GM21526 (cell line): Measurements from ENCODE around the gene MAPK11.

ENCODE experiments used
- ATAC-seq: cut with Tn5 transposase; IDR thresholded peaks from one replicate; pipeline ENCODE4 v1.9.1; 2021; ENCODE audit warnings: moderate library complexity; ENCODE audit not compliant: unreplicated experiment, low FRiP score

MAPK11 gene

DNA sequence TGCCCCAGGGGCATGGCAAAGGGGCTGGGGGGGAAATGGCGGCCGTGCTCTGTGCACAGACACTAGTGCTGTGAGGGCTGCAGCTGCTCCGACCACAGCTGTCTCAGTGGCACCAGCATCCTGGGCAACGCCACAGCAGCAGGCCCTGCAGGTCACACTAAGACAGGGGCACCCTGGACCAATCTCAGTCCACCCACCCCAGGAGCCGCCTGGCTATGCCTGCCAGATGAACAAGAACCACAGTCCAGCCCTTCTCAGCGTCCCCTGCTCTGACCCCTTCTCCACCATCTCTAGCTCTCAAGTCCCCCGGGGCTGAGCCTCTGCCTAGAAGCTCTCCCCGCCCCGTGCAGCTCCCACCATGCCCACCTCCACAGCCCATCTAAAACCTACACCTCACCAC lies 41.8 kb downstream of the MAPK11 start:
- ATAC-seq: no peak

DNA sequence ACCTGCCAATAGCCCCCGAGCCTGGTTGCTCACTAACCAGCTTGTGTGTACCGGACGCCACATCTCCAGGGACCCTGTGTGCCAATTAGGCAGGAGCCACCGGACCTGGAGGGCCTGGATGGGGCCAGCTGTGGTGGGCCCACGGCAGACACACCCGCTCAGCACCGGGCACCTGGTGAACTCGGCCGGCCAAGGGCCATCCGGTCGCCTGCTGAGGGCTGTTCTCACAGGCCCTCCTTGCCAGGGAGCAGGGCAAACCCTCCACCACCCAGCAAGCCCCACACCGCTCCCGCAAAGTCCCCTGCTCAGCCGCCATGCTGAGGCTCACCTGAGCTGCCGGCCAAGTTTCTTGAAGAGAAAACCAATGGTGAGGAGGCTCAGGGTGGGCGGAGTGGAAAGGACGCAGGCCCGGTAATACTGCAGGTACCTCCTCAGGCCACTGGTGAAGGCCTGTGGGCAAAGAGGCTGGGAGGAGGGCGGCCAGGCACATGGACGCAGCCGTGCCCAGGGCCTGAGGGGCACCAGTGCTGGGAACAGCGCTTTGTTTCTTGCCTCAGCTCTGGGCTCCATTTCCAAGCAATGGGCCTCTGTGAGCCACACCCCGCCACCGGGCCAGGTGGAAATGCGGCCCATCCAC lies 42.5 kb downstream of the MAPK11 start:
- no peak for ATAC-seq

DNA sequence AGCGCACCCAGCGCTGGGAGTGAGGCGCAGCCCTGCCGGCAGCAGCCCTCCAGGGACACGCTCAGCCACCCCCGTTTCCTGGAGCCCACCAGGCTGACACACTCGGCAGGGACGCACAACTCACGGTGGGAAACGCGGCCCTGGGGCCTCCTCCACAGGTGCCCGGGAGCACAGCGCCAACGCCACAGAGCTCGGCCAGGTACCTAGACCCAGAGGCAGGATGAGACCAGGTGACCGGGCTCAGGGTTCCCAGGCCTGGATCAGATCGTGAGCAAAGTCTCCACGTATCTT lies 43.4 kb downstream of the MAPK11 start:
- no peak for ATAC-seq

DNA sequence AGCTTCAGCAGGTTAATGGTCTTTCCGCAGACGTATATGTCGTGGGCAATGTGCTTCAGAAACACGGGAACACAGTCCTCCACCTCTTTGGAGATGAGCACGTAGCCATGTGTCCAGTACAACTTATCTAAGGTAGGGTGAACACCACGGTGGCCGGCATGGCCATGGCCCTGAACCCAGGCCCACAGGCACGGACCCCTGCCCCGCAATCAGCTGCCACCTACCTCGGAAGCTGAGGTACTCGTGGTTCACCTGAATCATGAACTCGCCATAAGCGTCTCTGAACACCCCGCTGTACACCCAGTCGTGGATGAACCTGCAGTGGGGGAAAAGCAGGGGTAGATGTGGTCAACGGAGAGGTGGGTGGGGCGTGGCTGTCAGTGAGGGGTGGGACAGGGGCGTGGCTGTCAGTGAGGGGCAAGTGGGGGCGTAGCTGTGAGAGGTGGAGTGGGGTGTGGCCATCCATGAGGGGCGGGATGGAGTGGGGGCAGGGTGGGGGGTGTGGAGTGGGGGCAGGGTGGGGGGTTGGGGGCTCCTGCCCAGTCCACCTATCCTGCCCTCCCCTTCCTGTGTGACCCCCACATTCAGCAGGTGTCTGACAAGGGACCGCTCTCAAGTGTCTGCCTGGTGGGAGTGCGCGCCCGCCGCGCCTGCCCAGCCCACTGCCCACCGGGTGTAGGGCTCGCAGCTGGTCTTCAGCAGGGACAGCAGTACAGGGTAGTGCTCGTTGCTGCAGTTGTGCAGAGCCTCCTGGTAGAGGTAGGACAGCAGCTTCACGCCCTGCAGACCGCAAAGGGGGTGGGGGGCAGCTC lies 43.9 kb downstream of the MAPK11 start:
- ATAC-seq: no peak

DNA sequence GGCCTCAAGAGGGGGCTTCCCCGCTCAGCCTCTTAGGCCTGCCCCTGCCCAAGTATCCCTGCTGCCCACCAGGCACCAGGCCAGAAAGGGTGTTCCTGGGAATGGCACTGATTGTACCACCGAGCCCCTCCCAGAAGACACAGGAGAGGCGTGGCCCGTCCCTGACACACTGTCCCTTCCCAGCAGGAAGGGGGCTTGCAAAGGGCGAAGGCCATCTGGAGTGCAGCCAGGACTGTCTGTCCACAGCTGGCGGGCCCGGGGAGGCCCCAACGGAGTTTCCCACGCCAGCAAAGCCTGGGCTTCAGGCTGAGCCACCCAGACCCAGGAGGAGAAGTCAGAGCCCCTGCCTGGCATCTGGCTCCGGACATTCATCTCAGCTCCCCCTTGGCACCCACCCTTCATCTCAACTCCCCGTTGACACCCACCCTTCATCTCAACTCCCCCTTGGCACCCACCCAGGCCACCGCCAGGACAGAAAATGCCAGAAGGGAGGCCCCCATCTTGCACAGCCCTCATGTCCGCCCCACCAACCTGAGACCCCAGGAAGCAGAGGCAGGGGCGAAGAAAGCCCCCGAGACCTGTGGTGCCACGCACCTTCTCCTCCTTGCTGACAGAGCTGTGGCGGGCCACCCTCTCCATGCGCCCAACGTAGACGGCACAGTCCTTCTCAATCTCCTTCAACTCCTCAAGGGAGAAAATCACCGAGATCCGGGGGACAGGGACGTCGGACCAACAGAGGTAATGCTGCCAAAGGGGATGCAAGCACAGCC lies 44.8 kb downstream of the MAPK11 start:
- ATAC-seq: no peak

DNA sequence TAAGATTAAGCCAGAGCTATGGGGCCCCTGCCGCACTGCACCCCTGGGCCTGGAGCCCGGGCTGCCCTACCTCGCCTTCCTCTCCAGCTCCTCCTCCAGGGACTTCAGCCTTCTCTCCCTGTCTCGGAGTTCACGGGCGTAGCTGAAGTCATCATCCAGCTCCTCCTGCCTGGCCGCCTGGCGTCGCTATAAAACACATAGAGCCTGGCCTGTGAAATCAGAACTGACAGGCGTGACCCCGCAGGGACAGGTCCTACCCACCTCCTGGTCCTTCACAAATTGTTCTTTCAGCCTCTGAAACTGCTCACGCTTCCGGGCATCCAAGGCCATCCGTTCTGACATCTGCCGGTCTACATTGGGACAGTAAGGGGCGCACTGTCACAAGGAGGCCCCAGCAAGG lies 46.1 kb downstream of the MAPK11 start:
- no peak for ATAC-seq

DNA sequence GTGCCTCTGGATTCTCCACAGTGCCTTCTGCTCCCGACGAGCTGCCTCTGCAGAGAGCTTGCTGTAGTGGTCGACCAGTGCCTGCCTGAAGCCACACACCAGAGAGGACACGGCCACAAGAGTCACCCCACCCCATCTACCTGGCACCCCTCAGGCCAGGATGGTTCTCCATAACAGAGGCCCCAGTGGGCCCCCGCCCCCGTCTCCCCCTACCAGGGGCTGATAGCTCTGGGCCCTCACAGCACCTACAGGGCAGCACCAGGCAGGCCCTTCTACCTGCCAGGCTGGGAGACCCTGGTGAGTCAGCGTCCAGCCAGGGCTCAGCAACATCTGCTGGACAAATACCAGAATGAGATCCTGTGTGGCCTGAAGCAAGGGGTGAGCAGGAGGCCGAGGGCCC lies 47.7 kb downstream of the MAPK11 start:
- no peak for ATAC-seq

DNA sequence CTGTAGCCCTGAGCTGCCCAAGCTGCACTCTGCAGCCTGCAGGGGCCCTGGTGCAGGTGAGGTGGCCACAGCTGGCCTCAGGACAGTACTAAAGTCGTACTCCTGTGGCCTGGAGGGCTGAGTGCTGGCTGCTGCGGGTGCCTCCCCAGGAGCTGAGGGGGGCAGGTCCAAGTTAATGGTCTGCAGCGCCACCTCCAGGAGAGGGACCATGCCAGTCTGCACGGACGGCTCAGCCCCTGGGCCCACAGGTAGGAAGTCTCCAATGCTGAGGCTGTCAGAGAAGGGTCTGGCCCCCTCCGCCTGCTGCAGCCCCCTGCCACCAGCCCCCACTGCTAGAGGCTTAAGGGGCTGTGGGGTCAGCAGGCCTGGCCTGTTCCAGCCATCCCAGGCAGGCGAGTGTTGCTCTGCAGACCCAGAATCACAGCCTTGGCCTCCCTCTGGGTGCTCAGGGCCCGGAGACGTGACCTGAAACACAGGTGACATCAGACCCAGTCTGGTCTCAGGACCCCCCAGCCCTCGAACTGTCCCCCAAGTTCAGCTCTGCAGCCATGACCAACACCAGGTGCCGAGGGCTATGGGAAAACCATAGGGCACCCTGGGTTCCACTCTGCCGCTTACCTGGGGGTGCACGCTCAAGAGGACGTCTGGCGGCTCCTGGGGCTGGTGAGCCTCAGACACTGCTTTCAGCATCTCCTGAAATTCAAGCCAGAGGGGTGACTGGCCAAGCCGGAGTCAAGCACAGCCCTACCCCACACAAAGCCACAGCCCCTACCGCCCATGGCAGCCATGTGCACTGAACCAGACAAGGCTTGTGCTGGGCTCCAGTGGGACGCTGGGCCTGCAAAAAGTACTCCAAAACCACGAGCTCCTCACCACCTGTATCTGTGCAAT lies 48.5 kb downstream of the MAPK11 start:
- ATAC-seq: no peak

DNA sequence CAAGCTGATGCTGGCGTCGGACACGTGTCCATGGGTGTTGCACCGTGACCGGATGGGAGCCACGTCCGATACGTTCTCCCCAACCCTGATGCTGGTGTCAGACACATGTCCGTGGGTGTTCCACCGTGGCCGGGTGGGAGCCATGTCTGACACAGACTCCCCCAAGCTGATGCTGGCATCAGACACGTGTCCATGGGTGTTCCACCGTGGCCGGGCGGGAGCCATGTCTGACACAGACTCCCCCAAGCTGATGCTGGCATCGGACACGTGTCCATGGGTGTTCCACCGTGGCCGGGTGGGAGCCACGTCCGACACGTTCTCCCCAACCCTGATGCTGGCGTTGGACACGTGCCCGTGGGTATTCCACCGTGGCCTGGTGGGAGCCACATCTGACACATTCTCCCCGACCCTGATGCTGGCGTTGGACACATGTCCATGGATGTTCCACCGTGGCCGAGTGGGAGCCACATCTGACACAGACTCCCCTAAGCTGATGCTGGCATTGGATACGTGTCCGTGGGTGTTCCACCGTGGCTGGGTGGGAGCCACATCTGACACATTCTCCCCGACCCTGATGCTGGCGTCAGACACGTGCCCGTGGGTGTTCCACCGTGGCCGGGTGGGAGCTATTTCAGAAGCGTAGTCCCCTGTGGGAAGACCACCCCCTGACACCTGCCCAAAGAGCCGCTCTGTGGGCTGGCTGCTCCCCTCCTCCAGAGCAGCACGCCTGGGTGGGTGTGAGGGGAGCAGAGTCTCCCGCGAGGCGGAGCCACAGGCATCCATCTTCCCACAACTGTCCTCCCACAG lies 49.4 kb downstream of the MAPK11 start:
- ATAC-seq: no peak

DNA sequence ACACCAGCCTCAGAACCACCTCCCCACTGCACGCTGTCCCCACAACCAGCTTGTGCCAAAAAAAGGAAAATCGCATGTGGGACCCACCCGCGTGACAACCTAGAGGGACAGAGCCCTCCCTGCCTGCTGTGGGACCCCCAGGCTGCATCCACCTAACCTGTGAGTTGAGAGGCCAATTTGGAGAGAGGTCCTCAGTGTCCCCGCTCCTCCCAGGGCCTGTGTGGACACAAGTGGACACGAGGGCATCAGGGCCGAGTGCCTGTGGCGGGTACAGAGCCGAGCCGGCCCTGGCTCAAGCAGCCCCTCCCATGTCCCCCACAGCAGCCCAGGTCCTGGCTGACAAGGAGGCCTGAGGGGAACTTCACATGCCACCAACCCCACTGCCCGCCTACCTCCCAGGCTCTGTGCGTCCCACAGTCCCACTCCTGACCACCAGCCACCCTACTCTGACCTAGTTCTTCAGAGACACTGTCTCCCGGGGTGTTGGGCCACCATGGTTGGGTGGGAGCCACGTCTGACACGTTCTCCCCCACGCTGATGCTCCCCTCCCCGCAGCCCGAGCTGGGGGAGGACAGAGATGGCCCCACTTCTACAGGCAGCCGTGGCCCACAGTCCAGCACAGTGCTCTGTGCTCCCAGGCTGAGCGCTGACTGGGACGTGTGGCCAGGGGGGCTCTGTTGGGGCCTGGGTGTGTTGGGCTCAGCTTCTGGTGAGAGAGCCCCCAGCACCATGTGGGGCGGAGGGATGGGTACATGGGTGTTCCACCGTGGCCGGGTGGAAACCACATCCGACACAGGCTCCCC lies 50.2 kb downstream of the MAPK11 start:
- ATAC-seq: no peak

DNA sequence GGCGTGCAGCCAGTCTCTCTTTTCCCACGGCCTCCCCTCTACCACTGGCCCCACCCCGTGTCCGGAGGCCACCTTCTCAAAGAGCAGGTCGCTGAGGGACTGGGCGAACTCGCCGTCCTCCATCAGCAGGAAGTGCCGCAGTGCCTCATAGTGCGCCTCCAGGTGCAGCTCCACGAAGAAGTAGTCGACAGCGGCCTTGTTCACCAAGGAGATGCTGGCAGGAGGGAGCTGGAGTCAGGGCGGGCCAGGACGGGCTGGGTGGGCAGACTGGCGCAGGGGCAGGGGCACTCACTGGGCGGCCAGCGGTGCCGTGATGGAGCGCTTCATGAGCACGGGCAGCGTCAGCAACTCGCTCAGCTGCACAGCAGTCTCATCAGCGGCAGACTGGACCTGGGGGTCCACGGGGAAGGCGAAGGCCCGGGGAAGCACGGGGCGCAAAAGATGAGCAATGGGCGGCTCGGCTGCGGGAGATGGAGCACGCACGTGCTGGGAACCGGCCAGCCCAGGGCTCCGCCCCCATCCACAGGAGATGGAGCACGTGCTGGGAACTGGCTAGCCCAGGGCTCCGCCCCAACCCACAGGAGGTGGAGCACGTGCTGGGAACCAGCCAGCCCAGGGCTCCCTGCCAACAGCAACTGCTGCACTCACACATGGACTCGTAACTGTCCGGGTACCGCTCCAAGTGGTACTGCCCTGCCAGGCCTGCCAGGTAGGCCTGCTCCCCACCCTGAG lies 51.0 kb downstream of the MAPK11 start:
- no peak for ATAC-seq

DNA sequence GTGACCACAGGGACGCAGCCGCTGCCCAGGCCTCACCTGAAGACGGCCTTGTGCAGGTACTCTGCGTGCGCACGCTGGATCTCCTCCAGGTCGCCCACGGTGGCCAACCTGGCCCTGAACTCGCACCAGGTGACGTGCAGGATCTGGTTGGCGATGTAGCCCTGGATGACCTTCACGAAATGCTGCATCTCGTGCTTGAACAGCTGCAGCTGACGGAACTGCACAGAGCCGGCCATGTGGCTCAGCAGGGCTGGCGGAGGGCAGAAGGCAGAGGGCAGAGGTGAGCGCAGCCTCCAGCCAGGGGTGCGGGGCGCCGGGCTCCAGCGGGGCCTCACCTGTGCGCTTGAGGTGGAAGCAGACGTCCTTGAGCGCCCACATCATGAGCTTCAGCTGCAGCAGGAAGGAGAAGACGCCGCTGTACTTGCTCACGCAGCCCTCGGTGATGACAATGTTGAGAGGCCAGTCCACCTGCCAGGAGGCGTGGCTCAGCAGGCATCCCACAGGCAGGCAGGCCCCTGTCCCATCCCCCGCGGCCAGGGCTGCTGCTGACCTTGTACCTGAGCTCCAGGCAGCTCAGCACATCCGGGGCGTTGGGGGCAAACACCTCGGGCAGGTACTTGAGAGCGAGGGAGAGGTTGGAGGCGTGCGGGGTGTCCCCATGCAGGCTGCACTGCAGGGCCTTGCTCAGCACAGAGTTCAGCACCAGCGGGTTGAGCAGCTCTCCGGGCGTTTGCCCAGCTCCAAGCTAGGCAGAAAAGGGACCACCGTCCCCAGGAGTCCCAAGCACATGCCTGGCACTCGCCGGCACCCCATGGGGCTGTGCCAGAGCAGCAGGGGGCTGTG lies 51.8 kb downstream of the MAPK11 start:
- ATAC-seq: no peak

DNA sequence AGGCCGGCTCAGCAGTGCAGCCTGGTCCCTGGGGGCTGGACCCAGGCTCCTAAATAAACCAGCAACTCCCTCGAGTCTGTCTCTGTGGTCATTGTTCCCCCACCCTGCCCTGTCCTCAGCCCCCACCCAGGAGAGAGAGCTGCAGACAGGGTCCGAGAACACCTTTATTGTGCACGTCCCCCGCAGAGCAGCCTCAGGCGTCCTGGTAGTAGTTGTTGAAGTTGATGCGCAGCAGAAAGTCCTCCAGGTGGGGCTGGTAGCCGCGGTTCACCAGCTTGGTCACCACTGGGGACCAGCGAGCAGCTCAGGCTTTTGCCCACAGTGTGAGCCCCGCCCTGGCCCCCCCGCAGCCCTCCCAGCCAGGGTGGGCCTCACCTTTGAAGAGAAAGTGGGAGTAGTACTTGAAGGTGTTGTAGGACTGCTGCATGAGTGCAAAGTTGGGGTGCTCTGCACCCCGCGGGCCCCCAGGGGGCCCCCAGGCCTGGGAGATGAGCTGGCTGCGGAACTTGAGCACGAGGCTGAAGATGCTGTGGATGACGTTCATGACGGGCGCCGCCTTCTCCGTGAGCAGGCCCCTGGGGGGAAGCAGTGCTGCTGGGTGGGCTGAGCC lies 52.5 kb downstream of the MAPK11 start:
- no peak for ATAC-seq

DNA sequence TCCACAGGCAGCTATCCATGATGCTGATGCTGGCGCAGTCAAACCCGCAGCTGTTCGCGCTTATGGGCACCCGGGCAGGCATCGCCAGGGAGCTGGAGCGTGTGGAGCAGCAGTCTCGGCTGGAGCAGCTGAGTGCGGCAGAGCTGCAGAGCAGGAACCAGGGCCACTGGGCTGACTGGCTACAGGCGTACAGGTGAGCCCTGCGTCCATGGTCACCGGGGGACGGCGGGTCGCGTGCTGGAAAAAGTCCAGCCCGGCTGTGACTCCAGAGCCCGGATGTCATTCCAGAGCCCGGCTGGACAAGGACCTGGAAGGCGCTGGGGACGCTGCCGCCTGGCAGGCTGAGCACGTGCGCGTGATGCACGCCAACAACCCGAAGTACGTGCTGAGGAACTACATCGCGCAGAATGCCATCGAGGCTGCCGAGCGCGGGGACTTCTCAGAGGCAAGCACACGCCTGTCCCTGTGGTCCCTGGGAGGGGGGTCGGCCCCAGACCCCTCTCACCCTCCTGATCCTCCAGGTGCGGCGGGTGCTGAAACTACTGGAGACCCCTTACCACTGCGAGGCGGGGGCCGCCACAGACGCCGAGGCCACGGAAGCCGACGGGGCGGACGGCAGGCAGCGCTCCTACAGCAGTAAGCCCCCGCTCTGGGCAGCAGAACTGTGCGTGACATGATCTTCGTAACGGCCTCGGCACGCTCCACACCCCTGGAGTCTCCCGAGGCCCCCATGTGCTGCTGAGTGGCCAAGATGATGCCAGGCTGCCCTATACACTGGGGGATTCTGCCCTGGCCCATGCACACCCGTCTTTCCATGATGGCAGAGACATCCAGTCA lies 53.3 kb downstream of the MAPK11 start:
- no peak for ATAC-seq

DNA sequence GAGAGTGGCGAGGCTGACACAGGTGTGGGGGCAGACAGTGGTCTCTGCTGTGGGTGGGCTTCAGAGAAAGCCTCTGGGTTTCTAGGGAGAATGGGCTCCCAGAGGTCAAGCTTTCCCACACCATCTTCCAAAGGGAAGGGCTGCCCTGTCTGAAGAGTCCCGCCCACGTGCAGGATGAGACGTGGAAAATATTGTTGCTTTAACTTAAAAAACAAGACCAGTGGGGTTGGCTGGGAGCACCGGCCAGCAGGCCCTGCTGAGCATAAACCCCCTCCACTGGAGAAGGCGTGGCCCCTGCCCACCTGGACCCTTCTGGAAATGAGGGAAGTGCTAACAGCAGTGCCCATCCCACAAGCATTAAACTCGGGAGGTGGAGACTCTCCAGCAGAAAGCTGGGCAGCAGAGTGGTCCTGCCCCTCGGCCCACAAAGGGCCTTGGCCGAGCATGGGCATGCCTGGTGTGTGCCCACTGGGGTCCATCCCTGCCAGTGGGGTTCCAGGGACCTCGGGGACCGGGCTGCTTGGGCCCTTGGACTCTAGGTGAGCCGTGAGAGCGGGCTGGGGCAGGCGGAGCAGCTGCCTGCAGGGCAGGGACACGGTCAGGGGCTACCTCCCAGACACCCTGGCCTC lies 54.0 kb downstream of the MAPK11 start:
- ATAC-seq: no peak
